GM18951 (cell line): ENCODE results near the gene FBXO42.

Experiments
- POLR2A ChIP-seq: IDR thresholded peaks from 4 replicates; pipeline ENCODE4 v1.6.1; 2011; ENCODE audit warnings: mild to moderate bottlenecking; ENCODE audit not compliant: insufficient read length, insufficient read depth; ENCODE audit errors: extremely low read depth
- in situ Hi-C: fragments of 300-500 bp; cut with MboI; formaldehyde crosslinking; loops from one replicate; pipeline ENCODE4 v1.12.0; 2022; ENCODE audit warnings: low sequenced_read_pairs, mixed read lengths, inconsistent platforms; ENCODE audit not compliant: unreplicated experiment

The FBXO42 gene

GRCh38 chr1:16385659-16386453, 33.6 kb upstream of the FBXO42 start:
- TF ChIP-seq POLR2A = no peak
- in situ Hi-C loops = no loop called here

DNA sequence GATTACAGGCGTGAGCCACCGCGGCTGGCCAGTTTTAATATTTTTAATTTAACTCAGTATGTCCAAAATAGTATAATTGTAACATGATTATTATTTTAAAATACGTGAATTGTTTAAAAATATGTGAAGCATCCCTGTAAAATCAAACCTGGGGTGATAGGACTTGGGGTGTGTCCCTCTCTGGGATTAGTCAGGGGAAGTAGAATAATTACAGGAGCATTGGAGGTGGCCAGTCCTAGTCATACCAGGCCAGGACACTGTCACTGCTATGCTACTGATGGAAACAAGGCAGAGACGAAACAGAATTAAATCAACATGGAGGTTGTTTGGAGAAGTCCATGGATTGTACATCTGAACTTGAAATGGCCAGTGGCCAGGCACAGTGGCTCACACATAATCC, 31.6 kb upstream of the FBXO42 start:
- no peak for TF ChIP-seq POLR2A
- in situ Hi-C loops = no loop called here

- in situ Hi-C loops = no loop called here
- TF ChIP-seq POLR2A = no peak
These were observed 28.6 kb upstream of the FBXO42 start for GRCh38 chr1:16380868-16381267.

DNA sequence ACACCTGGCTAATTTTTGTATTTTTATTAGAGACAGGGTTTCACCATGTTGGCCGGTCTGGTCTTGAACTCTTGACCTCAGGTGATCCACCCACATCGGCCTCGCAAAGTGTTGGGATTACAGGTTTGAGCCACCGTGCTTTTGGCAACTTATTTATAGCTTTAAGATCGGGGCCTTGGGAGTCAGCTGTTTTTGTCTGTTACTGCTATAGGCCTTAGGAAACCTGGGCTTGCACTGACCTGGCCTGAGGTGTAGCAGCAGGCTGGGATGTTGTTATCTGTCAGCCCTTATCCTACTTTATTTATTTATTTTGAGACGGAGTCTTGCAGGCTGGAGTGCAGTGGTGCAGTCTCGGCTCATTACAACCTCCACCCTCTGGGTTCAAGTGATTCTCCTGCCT, 26.2 kb upstream of the FBXO42 start:
- in situ Hi-C loops = no loop called here
- TF ChIP-seq POLR2A = no peak

- TF ChIP-seq POLR2A = no peak
- in situ Hi-C loops = no loop called here
These were observed 24.7 kb upstream of the FBXO42 start for GRCh38 chr1:16376971-16377370.

GRCh38 chr1:16375521-16376340, 23.5 kb upstream of the FBXO42 start:
- in situ Hi-C loops = no loop called here
- TF ChIP-seq POLR2A = no peak

DNA sequence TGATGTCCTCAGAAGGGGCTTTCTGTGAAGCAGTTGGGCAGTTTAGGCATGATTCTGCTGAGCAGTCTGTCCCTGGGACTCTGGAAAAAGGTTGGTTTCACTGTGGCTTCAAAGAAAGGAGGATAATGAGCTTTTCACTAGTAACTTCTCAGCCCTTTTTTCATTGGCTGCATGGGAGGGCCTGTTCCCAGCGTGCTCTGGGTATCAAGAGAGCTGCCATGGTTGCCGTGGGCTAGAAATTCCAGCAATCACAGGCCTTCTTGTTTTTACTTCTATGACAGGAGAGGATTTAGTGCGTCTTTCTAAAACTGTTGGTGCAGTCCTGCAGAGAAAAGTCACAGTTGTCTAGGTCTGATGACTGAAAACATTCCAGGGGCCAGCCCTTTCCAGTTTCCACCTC, 22.0 kb upstream of the FBXO42 start:
- TF ChIP-seq POLR2A = no peak
- in situ Hi-C loops = loop anchor here (25.0 kb wide), 1 partner anchor 287 kb away; no protein-coding TSS in a partner anchor

- TF ChIP-seq POLR2A = no peak
- in situ Hi-C loops = loop anchor here (25.0 kb wide), 1 partner anchor 285 kb away; no protein-coding TSS in a partner anchor
These were observed 20.4 kb upstream of the FBXO42 start for GRCh38 chr1:16372535-16373285.

DNA sequence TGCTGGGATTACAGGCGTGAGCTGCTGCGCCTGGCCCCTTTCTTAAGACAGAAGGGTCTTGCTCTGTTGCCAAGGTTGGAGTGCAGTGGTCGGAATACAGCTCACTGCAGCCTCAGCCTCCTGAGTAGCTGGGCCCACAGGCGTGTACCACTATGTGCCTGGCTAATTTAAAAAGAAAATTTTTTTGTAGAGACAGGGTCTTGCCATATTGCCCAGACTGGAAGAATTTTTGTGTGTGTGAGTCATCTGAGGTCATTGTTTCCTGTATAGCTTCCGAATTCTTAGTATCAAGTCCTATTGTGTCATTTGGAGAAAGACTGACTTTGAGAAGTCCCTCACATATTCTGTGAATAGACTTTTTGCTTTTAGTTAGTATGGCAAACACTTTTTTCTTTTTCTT, 19.4 kb upstream of the FBXO42 start:
- in situ Hi-C loops = loop anchor here (25.0 kb wide), 1 partner anchor 284 kb away; no protein-coding TSS in a partner anchor
- no peak for TF ChIP-seq POLR2A

DNA sequence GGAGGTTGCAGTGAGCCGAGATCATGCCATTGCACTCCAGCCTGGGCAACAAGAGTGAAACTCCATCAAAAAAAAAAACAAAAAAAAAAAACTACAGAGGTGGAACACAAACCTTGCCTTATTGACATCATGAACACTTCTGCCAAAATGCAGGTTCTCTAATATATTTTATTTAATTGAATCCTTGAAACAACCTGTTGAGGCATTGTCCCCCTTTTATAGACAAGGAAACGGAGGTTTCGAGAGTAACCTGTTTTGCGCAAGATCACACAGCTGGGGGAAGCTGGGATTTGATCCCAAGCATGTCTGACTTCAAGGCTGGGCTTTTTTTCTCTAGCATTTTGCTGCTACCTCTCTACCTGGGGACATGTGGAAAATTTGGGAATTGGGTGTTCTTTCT, 17.5 kb upstream of the FBXO42 start:
- in situ Hi-C loops = loop anchor here (25.0 kb wide), 1 partner anchor 283 kb away; no protein-coding TSS in a partner anchor
- no peak for TF ChIP-seq POLR2A

- TF ChIP-seq POLR2A = no peak
- in situ Hi-C loops = loop anchor here (25.0 kb wide), 1 partner anchor 281 kb away; no protein-coding TSS in a partner anchor
These were observed 15.9 kb upstream of the FBXO42 start for GRCh38 chr1:16367968-16368890.
